K562 (cell line): ENCODE results near the gene WDR93. TPM values are rescaled to one million over a fixed set of nuclear protein-coding genes. Genes with fewer than 3 reads are reported as not detected.

Experiments
- CXXC5 ChIP-seq: fragments of 250-450 bp; sonication (Bioruptor Pico); IDR thresholded peaks from 2 replicates; pipeline ENCODE4 v1.8.0; 2022; ENCODE audit warnings: inconsistent platforms, mild to moderate bottlenecking, moderate library complexity
- FOSL1 ChIP-seq: fragments of 200-800 bp; sonication (Bioruptor generic); conservative IDR thresholded peaks from 2 replicates; pipeline ENCODE4 v1.6.1; 2016; ENCODE audit warnings: missing genetic modification characterization, missing compliant biosample characterization
- KAT2B ChIP-seq: IDR thresholded peaks from one replicate; pipeline ENCODE4 v1.6.1; 2012; ENCODE audit warnings: low read depth, mild to moderate bottlenecking, control low read depth, inconsistent platforms, low read length, moderate library complexity
- NCOA6 ChIP-seq: fragments of 450-650 bp; IDR thresholded peaks from 2 replicates; pipeline ENCODE4 v1.6.1; 2017; ENCODE audit warnings: mild to moderate bottlenecking
- NCOR1 ChIP-seq: fragments of 450-650 bp; IDR thresholded peaks from 2 replicates; pipeline ENCODE4 v1.6.1; 2016; ENCODE audit warnings: mild to moderate bottlenecking, moderate library complexity
- RBM22 ChIP-seq: fragments of 200-400 bp; formaldehyde crosslinking; IDR thresholded peaks from 2 replicates; pipeline ENCODE4 v1.6.1; 2018; ENCODE audit warnings: low read length, low read depth; ENCODE audit not compliant: poor library complexity, severe bottlenecking
- RFX7 ChIP-seq: fragments of 250-450 bp; sonication (Bioruptor Pico); IDR thresholded peaks from 2 replicates; pipeline ENCODE4 v1.5.1; 2021; ENCODE audit warnings: mild to moderate bottlenecking
- SNRNP70 ChIP-seq: fragments of 200-400 bp; formaldehyde crosslinking; optimal IDR thresholded peaks from 2 replicates; pipeline ENCODE3; 2017; ENCODE audit warnings: low read depth, low read length
- ZKSCAN1 ChIP-seq: fragments of 150-350 bp; IDR thresholded peaks from 2 replicates; pipeline ENCODE4 v1.6.1; 2016; ENCODE audit warnings: low read depth, low read length
- polyA plus RNA-seq, 8 experiments: library from polyadenylated mRNA; depleted of rRNA in 4 of 8; stranded (reverse) in 5 of 8; unstranded in 3 of 8; fragments of >200 nt; fragmentation: Nextera tagmentation in 2 of 8; fragmentation: Illumina TruSeq in 1 of 8; extraction: Ambion mirVana in 2 of 8; extraction: Trizol in 1 of 8; gene quantifications; 2 replicates each; pipeline versions ENCODE4 v1.2.1 to v1.2.3, GENCODE V29; 2011 to 2014; ENCODE audit warnings: inconsistent platforms in 1 of 8, missing spikeins in 1 of 8
- total RNA-seq, 7 experiments: library from RNA; depleted of rRNA in 6 of 7; stranded (reverse); fragments of >200 nt in 6 of 7; fragmentation: Illumina TruSeq in 2 of 7; extraction: Trizol in 2 of 7; gene quantifications; 2 replicates each; pipeline versions ENCODE4 v1.2.1 to v1.2.3, GENCODE V29; 2011 to 2021; ENCODE audit warnings: low replicate concordance in 1 of 7
- TF ChIP-seq, protein P1 (sequence below): fragments of 450-650 bp; IDR thresholded peaks from 2 replicates; pipeline ENCODE4 v1.6.1; 2016; ENCODE audit warnings: mild to moderate bottlenecking, moderate library complexity
- TF ChIP-seq, protein P2 (sequence below): fragments of 450-650 bp; IDR thresholded peaks from 2 replicates; pipeline ENCODE4 v1.6.1; 2017; ENCODE audit warnings: mild to moderate bottlenecking, moderate library complexity
- TF ChIP-seq, protein P3 (sequence below): fragments of 250-450 bp; sonication (Bioruptor Pico); IDR thresholded peaks from 2 replicates; pipeline ENCODE4 v1.9.0; 2021; ENCODE audit warnings: mild to moderate bottlenecking, inconsistent platforms

WDR93 gene
- total and polyA plus RNA-seq, 9 of the 15 experiments (the other 6 are each of a cell fraction or from before 2014, with no cell fraction given), result not detected

DNA sequence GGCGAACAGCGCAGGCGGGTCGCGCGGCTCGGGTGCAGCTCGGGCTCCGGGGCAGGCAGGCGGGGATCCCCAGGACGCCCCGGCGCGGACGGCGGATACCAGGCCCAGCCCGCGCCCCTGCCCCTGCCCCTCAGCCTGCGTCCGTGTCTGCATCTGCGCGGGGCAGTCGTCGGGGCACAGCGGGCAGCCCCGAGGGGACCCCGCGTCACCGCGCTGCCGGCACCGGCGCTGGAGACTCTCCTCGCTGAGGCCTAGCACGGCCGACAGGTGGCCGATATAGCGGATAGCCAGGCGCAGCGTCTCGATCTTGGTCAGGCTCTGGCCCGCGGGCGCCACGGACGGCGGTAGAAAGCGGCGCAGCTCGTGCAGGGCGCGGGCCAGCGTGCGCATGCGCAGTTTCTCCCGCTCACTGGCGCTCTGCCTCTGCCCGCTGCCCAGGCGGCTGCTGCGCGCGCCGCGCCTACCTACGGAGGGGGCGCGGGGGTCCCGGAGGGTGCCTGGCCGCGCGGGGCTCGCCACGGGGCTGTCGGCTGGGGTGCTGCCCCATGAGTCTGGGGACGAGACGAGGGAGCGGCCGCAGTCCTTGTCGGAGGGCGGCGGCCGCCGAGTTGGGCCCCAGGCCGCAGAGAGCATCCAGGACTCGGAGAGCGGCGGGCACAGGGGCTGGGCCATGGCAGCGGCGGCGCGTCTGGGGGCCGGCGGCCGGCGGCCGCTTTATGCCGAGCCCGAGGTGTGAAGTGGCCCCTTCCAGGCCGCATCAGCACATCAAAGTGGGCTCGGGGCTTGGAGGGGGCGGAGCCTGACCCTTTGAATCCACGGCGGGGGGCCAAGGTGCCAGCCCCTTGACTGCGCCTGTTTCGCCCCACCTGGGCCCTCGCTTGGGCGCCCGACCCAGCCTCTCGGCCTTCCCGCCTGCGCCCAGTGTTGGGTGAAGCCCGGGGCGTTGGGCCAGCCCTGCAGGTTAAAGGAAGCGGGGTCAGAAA is 60.2 kb downstream of the WDR93 start, which contains the start of gene MESP1 (continued):
- TF ChIP-seq, protein P1, sequence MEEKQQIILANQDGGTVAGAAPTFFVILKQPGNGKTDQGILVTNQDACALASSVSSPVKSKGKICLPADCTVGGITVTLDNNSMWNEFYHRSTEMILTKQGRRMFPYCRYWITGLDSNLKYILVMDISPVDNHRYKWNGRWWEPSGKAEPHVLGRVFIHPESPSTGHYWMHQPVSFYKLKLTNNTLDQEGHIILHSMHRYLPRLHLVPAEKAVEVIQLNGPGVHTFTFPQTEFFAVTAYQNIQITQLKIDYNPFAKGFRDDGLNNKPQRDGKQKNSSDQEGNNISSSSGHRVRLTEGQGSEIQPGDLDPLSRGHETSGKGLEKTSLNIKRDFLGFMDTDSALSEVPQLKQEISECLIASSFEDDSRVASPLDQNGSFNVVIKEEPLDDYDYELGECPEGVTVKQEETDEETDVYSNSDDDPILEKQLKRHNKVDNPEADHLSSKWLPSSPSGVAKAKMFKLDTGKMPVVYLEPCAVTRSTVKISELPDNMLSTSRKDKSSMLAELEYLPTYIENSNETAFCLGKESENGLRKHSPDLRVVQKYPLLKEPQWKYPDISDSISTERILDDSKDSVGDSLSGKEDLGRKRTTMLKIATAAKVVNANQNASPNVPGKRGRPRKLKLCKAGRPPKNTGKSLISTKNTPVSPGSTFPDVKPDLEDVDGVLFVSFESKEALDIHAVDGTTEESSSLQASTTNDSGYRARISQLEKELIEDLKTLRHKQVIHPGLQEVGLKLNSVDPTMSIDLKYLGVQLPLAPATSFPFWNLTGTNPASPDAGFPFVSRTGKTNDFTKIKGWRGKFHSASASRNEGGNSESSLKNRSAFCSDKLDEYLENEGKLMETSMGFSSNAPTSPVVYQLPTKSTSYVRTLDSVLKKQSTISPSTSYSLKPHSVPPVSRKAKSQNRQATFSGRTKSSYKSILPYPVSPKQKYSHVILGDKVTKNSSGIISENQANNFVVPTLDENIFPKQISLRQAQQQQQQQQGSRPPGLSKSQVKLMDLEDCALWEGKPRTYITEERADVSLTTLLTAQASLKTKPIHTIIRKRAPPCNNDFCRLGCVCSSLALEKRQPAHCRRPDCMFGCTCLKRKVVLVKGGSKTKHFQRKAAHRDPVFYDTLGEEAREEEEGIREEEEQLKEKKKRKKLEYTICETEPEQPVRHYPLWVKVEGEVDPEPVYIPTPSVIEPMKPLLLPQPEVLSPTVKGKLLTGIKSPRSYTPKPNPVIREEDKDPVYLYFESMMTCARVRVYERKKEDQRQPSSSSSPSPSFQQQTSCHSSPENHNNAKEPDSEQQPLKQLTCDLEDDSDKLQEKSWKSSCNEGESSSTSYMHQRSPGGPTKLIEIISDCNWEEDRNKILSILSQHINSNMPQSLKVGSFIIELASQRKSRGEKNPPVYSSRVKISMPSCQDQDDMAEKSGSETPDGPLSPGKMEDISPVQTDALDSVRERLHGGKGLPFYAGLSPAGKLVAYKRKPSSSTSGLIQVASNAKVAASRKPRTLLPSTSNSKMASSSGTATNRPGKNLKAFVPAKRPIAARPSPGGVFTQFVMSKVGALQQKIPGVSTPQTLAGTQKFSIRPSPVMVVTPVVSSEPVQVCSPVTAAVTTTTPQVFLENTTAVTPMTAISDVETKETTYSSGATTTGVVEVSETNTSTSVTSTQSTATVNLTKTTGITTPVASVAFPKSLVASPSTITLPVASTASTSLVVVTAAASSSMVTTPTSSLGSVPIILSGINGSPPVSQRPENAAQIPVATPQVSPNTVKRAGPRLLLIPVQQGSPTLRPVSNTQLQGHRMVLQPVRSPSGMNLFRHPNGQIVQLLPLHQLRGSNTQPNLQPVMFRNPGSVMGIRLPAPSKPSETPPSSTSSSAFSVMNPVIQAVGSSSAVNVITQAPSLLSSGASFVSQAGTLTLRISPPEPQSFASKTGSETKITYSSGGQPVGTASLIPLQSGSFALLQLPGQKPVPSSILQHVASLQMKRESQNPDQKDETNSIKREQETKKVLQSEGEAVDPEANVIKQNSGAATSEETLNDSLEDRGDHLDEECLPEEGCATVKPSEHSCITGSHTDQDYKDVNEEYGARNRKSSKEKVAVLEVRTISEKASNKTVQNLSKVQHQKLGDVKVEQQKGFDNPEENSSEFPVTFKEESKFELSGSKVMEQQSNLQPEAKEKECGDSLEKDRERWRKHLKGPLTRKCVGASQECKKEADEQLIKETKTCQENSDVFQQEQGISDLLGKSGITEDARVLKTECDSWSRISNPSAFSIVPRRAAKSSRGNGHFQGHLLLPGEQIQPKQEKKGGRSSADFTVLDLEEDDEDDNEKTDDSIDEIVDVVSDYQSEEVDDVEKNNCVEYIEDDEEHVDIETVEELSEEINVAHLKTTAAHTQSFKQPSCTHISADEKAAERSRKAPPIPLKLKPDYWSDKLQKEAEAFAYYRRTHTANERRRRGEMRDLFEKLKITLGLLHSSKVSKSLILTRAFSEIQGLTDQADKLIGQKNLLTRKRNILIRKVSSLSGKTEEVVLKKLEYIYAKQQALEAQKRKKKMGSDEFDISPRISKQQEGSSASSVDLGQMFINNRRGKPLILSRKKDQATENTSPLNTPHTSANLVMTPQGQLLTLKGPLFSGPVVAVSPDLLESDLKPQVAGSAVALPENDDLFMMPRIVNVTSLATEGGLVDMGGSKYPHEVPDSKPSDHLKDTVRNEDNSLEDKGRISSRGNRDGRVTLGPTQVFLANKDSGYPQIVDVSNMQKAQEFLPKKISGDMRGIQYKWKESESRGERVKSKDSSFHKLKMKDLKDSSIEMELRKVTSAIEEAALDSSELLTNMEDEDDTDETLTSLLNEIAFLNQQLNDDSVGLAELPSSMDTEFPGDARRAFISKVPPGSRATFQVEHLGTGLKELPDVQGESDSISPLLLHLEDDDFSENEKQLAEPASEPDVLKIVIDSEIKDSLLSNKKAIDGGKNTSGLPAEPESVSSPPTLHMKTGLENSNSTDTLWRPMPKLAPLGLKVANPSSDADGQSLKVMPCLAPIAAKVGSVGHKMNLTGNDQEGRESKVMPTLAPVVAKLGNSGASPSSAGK, result peak; percentile 90
- TF ChIP-seq KAT2B (no peak), FOSL1 (no peak), CXXC5 (CRISPR knock-in tag) (peak; percentile 88), ZKSCAN1 (no peak), NCOR1 (no peak), SNRNP70 (no peak), RBM22 (peak; percentile 28), NCOA6 (0 out of 2 replicates have a peak, but pooled peaks have one; percentile 28), RFX7 (CRISPR knock-in tag) (no peak)
- TF ChIP-seq, protein P2, sequence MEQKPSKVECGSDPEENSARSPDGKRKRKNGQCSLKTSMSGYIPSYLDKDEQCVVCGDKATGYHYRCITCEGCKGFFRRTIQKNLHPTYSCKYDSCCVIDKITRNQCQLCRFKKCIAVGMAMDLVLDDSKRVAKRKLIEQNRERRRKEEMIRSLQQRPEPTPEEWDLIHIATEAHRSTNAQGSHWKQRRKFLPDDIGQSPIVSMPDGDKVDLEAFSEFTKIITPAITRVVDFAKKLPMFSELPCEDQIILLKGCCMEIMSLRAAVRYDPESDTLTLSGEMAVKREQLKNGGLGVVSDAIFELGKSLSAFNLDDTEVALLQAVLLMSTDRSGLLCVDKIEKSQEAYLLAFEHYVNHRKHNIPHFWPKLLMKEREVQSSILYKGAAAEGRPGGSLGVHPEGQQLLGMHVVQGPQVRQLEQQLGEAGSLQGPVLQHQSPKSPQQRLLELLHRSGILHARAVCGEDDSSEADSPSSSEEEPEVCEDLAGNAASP, result no peak
- TF ChIP-seq, protein P3, sequence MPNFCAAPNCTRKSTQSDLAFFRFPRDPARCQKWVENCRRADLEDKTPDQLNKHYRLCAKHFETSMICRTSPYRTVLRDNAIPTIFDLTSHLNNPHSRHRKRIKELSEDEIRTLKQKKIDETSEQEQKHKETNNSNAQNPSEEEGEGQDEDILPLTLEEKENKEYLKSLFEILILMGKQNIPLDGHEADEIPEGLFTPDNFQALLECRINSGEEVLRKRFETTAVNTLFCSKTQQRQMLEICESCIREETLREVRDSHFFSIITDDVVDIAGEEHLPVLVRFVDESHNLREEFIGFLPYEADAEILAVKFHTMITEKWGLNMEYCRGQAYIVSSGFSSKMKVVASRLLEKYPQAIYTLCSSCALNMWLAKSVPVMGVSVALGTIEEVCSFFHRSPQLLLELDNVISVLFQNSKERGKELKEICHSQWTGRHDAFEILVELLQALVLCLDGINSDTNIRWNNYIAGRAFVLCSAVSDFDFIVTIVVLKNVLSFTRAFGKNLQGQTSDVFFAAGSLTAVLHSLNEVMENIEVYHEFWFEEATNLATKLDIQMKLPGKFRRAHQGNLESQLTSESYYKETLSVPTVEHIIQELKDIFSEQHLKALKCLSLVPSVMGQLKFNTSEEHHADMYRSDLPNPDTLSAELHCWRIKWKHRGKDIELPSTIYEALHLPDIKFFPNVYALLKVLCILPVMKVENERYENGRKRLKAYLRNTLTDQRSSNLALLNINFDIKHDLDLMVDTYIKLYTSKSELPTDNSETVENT, result no peak; the same call in 1 of the 2 replicates
